Smooth muscle cell (in vitro differentiated cells): Measurements from ENCODE around the gene C11orf97. TPM values are rescaled to one million over a fixed set of nuclear protein-coding genes. Genes with fewer than 3 reads are reported as not detected.

Experiments used
- DNase-seq: peaks from one replicate; lab custom pipeline; 2025; ENCODE audit not compliant: unreplicated experiment; lab: John Stamatoyannopoulos, UW
- H2AFZ ChIP-seq: fragments of 200-600 bp; sonication (generic); 2 replicates; pipeline ENCODE4 v1.6.0; 2016; ENCODE audit warnings: antibody characterized with exemption, low read depth, mild to moderate bottlenecking
- H3F3A ChIP-seq: fragments of 200-600 bp; sonication (generic); 2 replicates; pipeline ENCODE4 v1.6.0; 2017; ENCODE audit warnings: antibody characterized with exemption, low read depth
- H3K27ac ChIP-seq: fragments of 200-600 bp; sonication (generic); 2 replicates; pipeline ENCODE4 v1.5.1; 2016; ENCODE audit warnings: low read depth, mild to moderate bottlenecking
- H3K27me3 ChIP-seq: fragments of 200-600 bp; sonication (generic); 2 replicates; pipeline ENCODE4 v1.6.1; 2016; ENCODE audit warnings: low read depth, mild to moderate bottlenecking
- H3K36me3 ChIP-seq: fragments of 200-600 bp; sonication (generic); 2 replicates; pipeline ENCODE4 v1.5.1; 2016; ENCODE audit warnings: low read depth
- H3K4me1 ChIP-seq: fragments of 200-600 bp; sonication (generic); 2 replicates; pipeline ENCODE4 v1.5.1; 2016; ENCODE audit warnings: low read depth
- H3K4me2 ChIP-seq: fragments of 200-600 bp; sonication (generic); 2 replicates; pipeline ENCODE4 v1.6.0; 2016; ENCODE audit warnings: mild to moderate bottlenecking
- H3K4me3 ChIP-seq: fragments of 200-600 bp; sonication (generic); 2 replicates; pipeline ENCODE4 v1.5.1; 2016; ENCODE audit warnings: mild to moderate bottlenecking
- H3K79me2 ChIP-seq: fragments of 200-600 bp; sonication (generic); 2 replicates; pipeline ENCODE4 v1.6.0; 2016; ENCODE audit warnings: low read depth, mild to moderate bottlenecking
- H3K9ac ChIP-seq: fragments of 200-600 bp; sonication (generic); 2 replicates; pipeline ENCODE4 v1.6.0; 2016; ENCODE audit warnings: low read depth
- H3K9me3 ChIP-seq: fragments of 200-600 bp; sonication (generic); replicated peaks from 2 replicates; pipeline ENCODE4 v1.5.1; 2016; ENCODE audit warnings: low read depth
- H4K20me1 ChIP-seq: fragments of 200-600 bp; sonication (generic); 2 replicates; pipeline ENCODE4 v1.6.0; 2016; ENCODE audit warnings: low read depth
- CTCF ChIP-seq: fragments of 200-600 bp; sonication (generic); IDR thresholded peaks from 2 replicates; pipeline ENCODE4 v1.5.1; 2017; ENCODE audit warnings: borderline replicate concordance, mild to moderate bottlenecking, antibody characterized with exemption; ENCODE audit not compliant: insufficient read depth, poor library complexity, severe bottlenecking
- WGBS: methylation state at CpG from one replicate; pipeline ENCODE4 v1.1.7; 2016; ENCODE audit warnings: low lambda C conversion rate; 5-methylcytosine and 5-hydroxymethylcytosine counted together
- polyA plus RNA-seq: library from polyadenylated mRNA; unstranded; fragments of >200 nt; fragmentation: Nextera tagmentation; extraction: Ambion mirVana; gene quantifications from 2 replicates; pipeline ENCODE4 v1.2.1, GENCODE V29; 2016
- total RNA-seq: library from RNA; depleted of rRNA; stranded (reverse); fragments of >200 nt; gene quantifications from 2 replicates; pipeline ENCODE4 v1.2.3, GENCODE V29; 2014

C11orf97 gene
- total and polyA plus RNA-seq, 2 experiments from 2014 or later: not detected

GRCh38 chr11:94519478-94520084 is 7.3 kb downstream of the C11orf97 start:
- 18% methylated on average over 5 of the region's 5 CpGs for WGBS
- Histone ChIP-seq H2AFZ (peak overlapping the region; percentile 81), H3F3A (no peaks in the 10 kb centered on the region), H3K27me3 (peaks cover 28% of the 10 kb centered on the region), H3K27ac (no peak overlapping the region), H3K4me3 (no peak overlapping the region), H3K9ac (no peak overlapping the region), H3K9me3 (no peaks in the 10 kb centered on the region), H3K79me2 (no peaks in the 10 kb centered on the region), H3K36me3 (no peaks in the 10 kb centered on the region), H3K4me1 (no peaks in the 10 kb centered on the region), H4K20me1 (no peaks in the 10 kb centered on the region), H3K4me2 (peak overlapping the region; percentile 66)
- TF ChIP-seq CTCF: peak; percentile 81
- no peak for DNase-seq

GRCh38 chr11:94521684-94522083 is 9.4 kb downstream of the C11orf97 start:
- TF ChIP-seq CTCF: peak; percentile 30
- Histone ChIP-seq H3K4me3 (no peak overlapping the region), H2AFZ (no peak overlapping the region), H3F3A (no peaks in the 10 kb centered on the region), H3K4me1 (peaks cover 3% of the 10 kb centered on the region), H3K4me2 (no peak overlapping the region), H3K9me3 (no peaks in the 10 kb centered on the region), H3K27me3 (peaks cover 8% of the 10 kb centered on the region), H3K27ac (no peak overlapping the region), H3K36me3 (no peaks in the 10 kb centered on the region), H4K20me1 (no peaks in the 10 kb centered on the region), H3K9ac (no peak overlapping the region), H3K79me2 (no peaks in the 10 kb centered on the region)
- no peak for DNase-seq
- 60% methylated on average over 5 of the region's 5 CpGs for WGBS

- Histone ChIP-seq H3K27me3 (no peaks in the 10 kb centered on the region), H3K4me3 (no peak overlapping the region), H3K4me1 (peaks cover 3% of the 10 kb centered on the region), H2AFZ (no peak overlapping the region), H3K36me3 (no peaks in the 10 kb centered on the region), H3K9me3 (no peaks in the 10 kb centered on the region), H4K20me1 (no peaks in the 10 kb centered on the region), H3K79me2 (no peaks in the 10 kb centered on the region), H3K9ac (no peak overlapping the region), H3F3A (no peaks in the 10 kb centered on the region), H3K27ac (no peak overlapping the region), H3K4me2 (no peak overlapping the region)
- WGBS: 83% methylated on average over 1 of the region's 1 CpG
- no peak for TF ChIP-seq CTCF
- DNase-seq: no peak
These were observed 12.1 kb downstream of the C11orf97 start for GRCh38 chr11:94524341-94524740.
